Measurements from ENCODE around the gene SEMA3C. TPM values are rescaled to one million over a fixed set of nuclear protein-coding genes. Genes with fewer than 3 reads are reported as not detected.

The SEMA3C gene
- total RNA-seq: 100 to 1,000 TPM; 117 to 181 (median 158) TPM

GRCh38 chr7:80918909-80919721, at the start of gene SEMA3C:
TSS of gene SEMA3C (minus strand) at chr7:80919051. CDS start at chr7:80916781, 2,270 bp downstream.
- intact Hi-C loops (cut with DNase I): loop anchor here (10.0 kb wide), 1 partner anchor 194 kb away; no protein-coding TSS in a partner anchor
- TF ChIP-seq, protein P1, sequence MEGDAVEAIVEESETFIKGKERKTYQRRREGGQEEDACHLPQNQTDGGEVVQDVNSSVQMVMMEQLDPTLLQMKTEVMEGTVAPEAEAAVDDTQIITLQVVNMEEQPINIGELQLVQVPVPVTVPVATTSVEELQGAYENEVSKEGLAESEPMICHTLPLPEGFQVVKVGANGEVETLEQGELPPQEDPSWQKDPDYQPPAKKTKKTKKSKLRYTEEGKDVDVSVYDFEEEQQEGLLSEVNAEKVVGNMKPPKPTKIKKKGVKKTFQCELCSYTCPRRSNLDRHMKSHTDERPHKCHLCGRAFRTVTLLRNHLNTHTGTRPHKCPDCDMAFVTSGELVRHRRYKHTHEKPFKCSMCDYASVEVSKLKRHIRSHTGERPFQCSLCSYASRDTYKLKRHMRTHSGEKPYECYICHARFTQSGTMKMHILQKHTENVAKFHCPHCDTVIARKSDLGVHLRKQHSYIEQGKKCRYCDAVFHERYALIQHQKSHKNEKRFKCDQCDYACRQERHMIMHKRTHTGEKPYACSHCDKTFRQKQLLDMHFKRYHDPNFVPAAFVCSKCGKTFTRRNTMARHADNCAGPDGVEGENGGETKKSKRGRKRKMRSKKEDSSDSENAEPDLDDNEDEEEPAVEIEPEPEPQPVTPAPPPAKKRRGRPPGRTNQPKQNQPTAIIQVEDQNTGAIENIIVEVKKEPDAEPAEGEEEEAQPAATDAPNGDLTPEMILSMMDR (IDR thresholded peaks at IDR 0.05): peak in 2 of 3 experiments; percentile 8 to 18
- TF ChIP-seq POLR2AphosphoS5 (IDR thresholded peaks at IDR 0.05) (peak; percentile 84 to 91), EP300 (IDR thresholded peaks at IDR 0.05) (no peak), POLR2A (IDR thresholded peaks at IDR 0.05; ENCODE audit: low read depth) (peak; percentile 34)
- Histone ChIP-seq H3K27me3 (no peaks in the 10 kb centered on the region), H3K27ac (replicated peaks in 1 of 4) (peak within 1 kb of the TSS; percentile 76 to 91 (median 86)), H3K4me1 (peaks cover 4 to 43% (median 37%) of the 10 kb centered on the region in 4 donors), H3K4me3 (peak within 1 kb of the TSS; percentile 53 to 80 (median 78)), H3K9me3 (no peaks in the 10 kb centered on the region), H3K36me3 (peaks cover 0 to 7% (median 0%) of the 10 kb centered on the region in 4 donors)
- peak; percentile 95 for DNase-seq (ENCODE audit: extremely low spot score)
- WGBS: 7% methylated on average over 38 of the region's 71 CpGs

DNA sequence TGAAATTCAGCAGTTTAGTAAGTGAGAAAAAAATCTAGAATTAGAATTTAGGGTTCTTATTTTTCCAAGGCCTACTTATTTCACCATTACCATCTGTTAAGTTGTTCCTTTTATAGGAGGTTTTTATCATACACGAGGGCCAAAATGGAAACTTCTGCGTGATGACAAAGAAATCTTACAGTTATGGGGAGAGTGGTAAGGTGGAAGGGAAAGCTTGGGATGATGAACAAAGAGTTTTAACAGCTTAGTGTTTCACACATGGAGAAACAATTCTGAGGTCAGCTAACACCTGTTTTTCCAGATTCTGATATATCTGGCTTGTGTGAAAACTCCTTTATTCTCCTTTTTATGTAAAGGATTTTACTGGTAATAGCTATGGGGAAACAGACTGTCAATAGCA, 49.8 kb upstream of the SEMA3C start:
- no peak overlapping the region for H3K27ac ChIP-seq (replicated peaks in 1 of 4)
- no peaks in the 10 kb centered on the region for H3K9me3 ChIP-seq
- no peaks in the 10 kb centered on the region for H3K36me3 ChIP-seq
- no peak for DNase-seq (ENCODE audit: extremely low spot score)
- WGBS: 88% methylated on average over 2 of the region's 2 CpGs
- H3K4me3 ChIP-seq: no peak overlapping the region
- no peaks in the 10 kb centered on the region for H3K4me1 ChIP-seq
- TF ChIP-seq, protein P1 (IDR thresholded peaks at IDR 0.05): no peak
- no peaks in the 10 kb centered on the region for H3K27me3 ChIP-seq
- intact Hi-C loops (cut with DNase I): no loop called here

- Histone ChIP-seq H3K27ac (replicated peaks in 1 of 4) (no peak overlapping the region), H3K4me3 (no peak overlapping the region), H3K9me3 (no peaks in the 10 kb centered on the region), H3K4me1 (no peaks in the 10 kb centered on the region), H3K27me3 (no peaks in the 10 kb centered on the region), H3K36me3 (no peaks in the 10 kb centered on the region)
- TF ChIP-seq POLR2A (IDR thresholded peaks at IDR 0.05; ENCODE audit: low read depth): no peak
- no peak for DNase-seq (ENCODE audit: extremely low spot score)
- intact Hi-C loops (cut with DNase I): no loop called here
- WGBS: 90% methylated on average over 5 of the region's 5 CpGs
Observed at GRCh38 chr7:80967917-80968297, 49.1 kb upstream of the SEMA3C start.

GRCh38 chr7:80967071-80967916, 48.4 kb upstream of the SEMA3C start:
- Histone ChIP-seq H3K27ac (replicated peaks in 1 of 4) (no peak overlapping the region), H3K4me3 (no peak overlapping the region), H3K4me1 (no peaks in the 10 kb centered on the region), H3K36me3 (no peaks in the 10 kb centered on the region), H3K27me3 (no peaks in the 10 kb centered on the region), H3K9me3 (peaks cover 0 to 2% (median 0%) of the 10 kb centered on the region in 4 donors)
- no peak for DNase-seq (ENCODE audit: extremely low spot score)
- intact Hi-C loops (cut with DNase I): no loop called here
- TF ChIP-seq EP300 (IDR thresholded peaks at IDR 0.05) (no peak), POLR2AphosphoS5 (IDR thresholded peaks at IDR 0.05) (no peak), POLR2A (IDR thresholded peaks at IDR 0.05; ENCODE audit: low read depth) (no peak)
- TF ChIP-seq, protein P1 (IDR thresholded peaks at IDR 0.05): no peak
- WGBS: 56% methylated on average over 3 of the region's 3 CpGs

DNA sequence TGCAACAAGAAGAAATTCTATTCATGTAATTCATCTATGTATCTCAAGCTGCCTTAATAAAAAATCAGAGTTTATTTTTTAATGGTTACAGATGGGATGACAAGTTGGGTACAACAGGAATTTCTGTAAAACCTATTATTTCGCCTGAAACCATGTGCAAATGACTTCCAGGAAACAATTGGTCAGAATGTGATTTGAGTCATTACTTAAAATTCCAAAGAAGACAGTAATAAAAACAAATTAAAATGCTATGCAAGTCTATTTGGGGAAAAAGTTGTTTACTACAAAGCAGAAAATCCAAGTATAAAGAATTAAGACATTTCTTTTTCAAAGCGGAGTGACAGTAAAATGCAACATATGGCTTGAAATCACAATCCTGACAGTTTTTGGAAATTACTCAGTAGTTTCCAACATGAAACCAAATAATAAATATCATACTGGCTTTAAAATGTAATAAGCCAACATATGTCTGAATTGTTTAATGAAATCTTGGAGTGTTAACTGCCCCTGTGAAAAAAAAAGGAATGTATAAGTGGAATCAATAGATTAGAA, 41.5 kb upstream of the SEMA3C start:
- Histone ChIP-seq H3K9me3 (peaks cover 0 to 5% (median 0%) of the 10 kb centered on the region in 4 donors), H3K27me3 (no peaks in the 10 kb centered on the region), H3K4me3 (no peak overlapping the region), H3K4me1 (no peaks in the 10 kb centered on the region), H3K36me3 (no peaks in the 10 kb centered on the region), H3K27ac (replicated peaks in 1 of 4) (no peak overlapping the region)
- WGBS: 82% methylated on average over 2 of the region's 2 CpGs
- TF ChIP-seq POLR2AphosphoS5 (IDR thresholded peaks at IDR 0.05) (no peak), EP300 (IDR thresholded peaks at IDR 0.05) (no peak), POLR2A (IDR thresholded peaks at IDR 0.05; ENCODE audit: low read depth) (no peak)
- TF ChIP-seq, protein P1 (IDR thresholded peaks at IDR 0.05): no peak
- no peak for DNase-seq (ENCODE audit: extremely low spot score)
- intact Hi-C loops (cut with DNase I): no loop called here
